ENCODE results near the gene CTNNA2.

DNA sequence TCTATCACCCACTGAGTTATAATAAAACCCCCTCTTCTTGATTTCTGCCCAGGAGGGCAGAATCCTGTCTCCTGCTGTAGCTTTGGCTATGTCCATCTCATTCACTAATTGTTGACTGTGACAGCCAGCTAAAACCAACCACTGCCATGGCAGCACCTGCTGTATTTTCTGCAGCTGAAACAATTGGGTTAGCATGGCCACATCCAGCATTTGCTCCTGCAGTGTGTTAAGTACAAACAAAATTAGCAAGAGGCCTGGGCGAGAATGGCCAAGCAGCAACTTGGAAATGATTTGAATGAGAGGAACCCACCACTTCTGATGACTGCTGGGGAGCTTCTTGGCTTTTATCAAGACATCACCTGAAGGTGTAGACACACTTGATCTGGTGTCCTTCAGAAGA is 881.1 kb downstream of the CTNNA2 start:
- no peak for TF ChIP-seq EP300 (IDR thresholded peaks at IDR 0.05)
- no peak for TF ChIP-seq POLR2A (IDR thresholded peaks at IDR 0.05)
